HepG2 (cell line): ENCODE results near the gene TBC1D1. TPM values are rescaled to one million over a fixed set of nuclear protein-coding genes. Genes with fewer than 3 reads are reported as not detected.
A peak's percentile ranks its signal among the peaks of the same experiment; 100 is the strongest.

ENCODE experiments used
- CBX1 ChIP-seq: IDR thresholded peaks from one replicate; pipeline ENCODE4 v1.6.1; 2016; ENCODE audit warnings: antibody characterized with exemption, low read depth
- CBX2 ChIP-seq, 2 experiments: fragments of 200-600 bp in 1 of 2; sonication (generic); formaldehyde crosslinking in 1 of 2; IDR thresholded peaks; 2 replicates each; pipeline versions ENCODE4 v1.7.0 to v1.8.1; 2018 to 2022; ENCODE audit warnings: low read depth in 2 of 2, low read length in 1 of 2, mild to moderate bottlenecking in 1 of 2, missing genetic modification reagents in 1 of 2
- CEBPB ChIP-seq: IDR thresholded peaks from 2 replicates; pipeline ENCODE4 v1.6.1; 2011; ENCODE audit warnings: low read depth, low read length, improper control_type of control experiment, borderline replicate concordance
- GFI1 ChIP-seq: sonication (generic); formaldehyde crosslinking; IDR thresholded peaks from 2 replicates; pipeline ENCODE4 v1.5.0; 2020; ENCODE audit warnings: missing genetic modification reagents, mild to moderate bottlenecking, borderline replicate concordance
- HES4 ChIP-seq: sonication (generic); formaldehyde crosslinking; IDR thresholded peaks from 2 replicates; pipeline ENCODE4 v1.9.0; 2021; ENCODE audit warnings: mild to moderate bottlenecking, missing genetic modification reagents, borderline replicate concordance
- HIVEP1 ChIP-seq: sonication (generic); formaldehyde crosslinking; IDR thresholded peaks from 2 replicates; pipeline ENCODE4 v1.4.0; 2020; ENCODE audit warnings: mild to moderate bottlenecking, missing genetic modification reagents
- HMGXB3 ChIP-seq: sonication (generic); formaldehyde crosslinking; IDR thresholded peaks from 2 replicates; pipeline ENCODE4 v1.4.0; 2020; ENCODE audit warnings: missing genetic modification reagents, borderline replicate concordance
- HOMEZ ChIP-seq: IDR thresholded peaks from 2 replicates; pipeline ENCODE4 v1.6.1; 2016; ENCODE audit warnings: low read depth
- KDM1A ChIP-seq: IDR thresholded peaks from 2 replicates; pipeline ENCODE4 v1.6.1; 2016; ENCODE audit warnings: missing compliant biosample characterization
- NFKB2 ChIP-seq: sonication (generic); formaldehyde crosslinking; IDR thresholded peaks from 2 replicates; pipeline ENCODE4 v1.4.0; 2020; ENCODE audit warnings: missing genetic modification reagents, borderline replicate concordance
- NFKBIZ ChIP-seq: IDR thresholded peaks from 2 replicates; pipeline ENCODE4 v1.6.1; 2018; ENCODE audit warnings: missing genetic modification reagents, missing compliant biosample characterization
- REST ChIP-seq, 2 experiments: IDR thresholded peaks; 2 replicates each; pipeline ENCODE4 v1.6.1; 2011 to 2012; ENCODE audit warnings: low read length in 2 of 2, borderline replicate concordance in 1 of 2, low read depth in 1 of 2, mild to moderate bottlenecking in 1 of 2, moderate library complexity in 1 of 2
- XBP1 ChIP-seq: sonication (generic); formaldehyde crosslinking; IDR thresholded peaks from 2 replicates; pipeline ENCODE4 v1.5.0; 2020; ENCODE audit warnings: missing genetic modification reagents
- ZFYVE20 ChIP-seq: sonication (generic); formaldehyde crosslinking; IDR thresholded peaks from 2 replicates; pipeline ENCODE4 v1.8.0; 2023; ENCODE audit warnings: low read depth, mild to moderate bottlenecking, moderate library complexity, missing genetic modification reagents, borderline replicate concordance
- ZNF10 ChIP-seq: sonication (generic); formaldehyde crosslinking; IDR thresholded peaks from 2 replicates; pipeline ENCODE4 v1.4.0; 2020; ENCODE audit warnings: mild to moderate bottlenecking, low read depth, missing genetic modification reagents, borderline replicate concordance
- ZNF205 ChIP-seq: IDR thresholded peaks from 2 replicates; pipeline ENCODE4 v1.6.1; 2018; ENCODE audit warnings: missing biosample characterization, missing genetic modification reagents
- ZNF432 ChIP-seq: sonication (generic); formaldehyde crosslinking; IDR thresholded peaks from 2 replicates; pipeline ENCODE4 v1.5.0; 2020; ENCODE audit warnings: missing genetic modification reagents, mild to moderate bottlenecking, borderline replicate concordance
- ZNF770 ChIP-seq: sonication (generic); formaldehyde crosslinking; IDR thresholded peaks from 2 replicates; pipeline ENCODE4 v1.5.0; 2020; ENCODE audit warnings: mild to moderate bottlenecking, missing genetic modification reagents
- ZNF891 ChIP-seq: sonication (generic); formaldehyde crosslinking; IDR thresholded peaks from 2 replicates; pipeline ENCODE4 v1.5.0; 2020; ENCODE audit warnings: mild to moderate bottlenecking, missing genetic modification reagents
- polyA plus RNA-seq, 8 experiments: library from polyadenylated mRNA; depleted of rRNA in 3 of 8; stranded (reverse) in 7 of 8; unstranded in 1 of 8; fragments of >200 nt; fragmentation: Illumina TruSeq in 4 of 8; extraction: Trizol in 4 of 8; gene quantifications; 2 replicates each; pipeline versions ENCODE4 v1.2.1 to v1.2.3, GENCODE V29; 2011 to 2016; ENCODE audit warnings: low read depth in 4 of 8, missing spikeins in 1 of 8, mixed read lengths in 1 of 8; ENCODE audit not compliant: insufficient read depth in 1 of 8
- total RNA-seq, 5 experiments: library from RNA; depleted of rRNA; stranded (reverse); fragments of >200 nt; fragmentation: Illumina TruSeq; extraction: Trizol; gene quantifications; 2 replicates each; pipeline ENCODE4 v1.2.3, GENCODE V29; 2016; ENCODE audit warnings: low read depth in 1 of 5

The TBC1D1 gene
- total and polyA plus RNA-seq, 2 of the 13 experiments (the other 11 are each of a cell fraction or from before 2014, with no cell fraction given) = 37.3 to 62.8 TPM

- TF ChIP-seq HMGXB3 (CRISPR knock-in tag) (no peak), NFKBIZ (CRISPR knock-in tag) (no peak), XBP1 (CRISPR knock-in tag) (no peak), NFKB2 (CRISPR knock-in tag) (no peak), ZNF205 (CRISPR knock-in tag) (no peak), ZNF891 (CRISPR knock-in tag) (no peak), REST (IDR thresholded peaks at IDR 0.05; ENCODE audit: borderline replicate concordance in 1 of 2, low read depth in 1 of 2, low read length in 2 of 2) (no peak), ZFYVE20 (CRISPR knock-in tag) (no peak), ZNF432 (no peak), KDM1A (CRISPR knock-in tag) (no peak), ZNF10 (CRISPR knock-in tag) (no peak), HIVEP1 (CRISPR knock-in tag) (no peak), GFI1 (CRISPR knock-in tag) (no peak), HOMEZ (peak; percentile 72), CBX2 (IDR thresholded peaks at IDR 0.05; ENCODE audit: low read depth, low read length) (no peak), CBX2 (CRISPR knock-in tag; IDR thresholded peaks at IDR 0.05; ENCODE audit: low read depth) (no peak), ZNF770 (no peak), CBX1 (no peak), HES4 (CRISPR knock-in tag) (no peak), CEBPB (no peak)
Observed at GRCh38 chr4:38109896-38110295, 219.0 kb downstream of the TBC1D1 start (continued).
